ENCODE measurements around the gene LDHAL6A.

Gene LDHAL6A

GRCh38 chr11:18479063-18479462 is 23.4 kb downstream of the LDHAL6A start:
- in situ Hi-C loops (cut with HindIII; ENCODE audit: low pct_ligation_motif_present, low pct_unique_long_range_greater_than_20kb, low sequenced_read_pairs) = no loop called here

GRCh38 chr11:18485913-18486528 is 30.4 kb downstream of the LDHAL6A start:
- in situ Hi-C loops (cut with HindIII; ENCODE audit: low pct_ligation_motif_present, low pct_unique_long_range_greater_than_20kb, low sequenced_read_pairs) = no loop called here
- no peak for DNase-seq

More at GRCh38 chr11:18479063-18479462, 23.4 kb downstream of the LDHAL6A start:
- no peak for DNase-seq

GRCh38 chr11:18490319-18490718 is 34.7 kb downstream of the LDHAL6A start:
- DNase-seq = no peak
- in situ Hi-C loops (cut with HindIII; ENCODE audit: low pct_ligation_motif_present, low pct_unique_long_range_greater_than_20kb, low sequenced_read_pairs) = no loop called here

GRCh38 chr11:18490736-18491485 is 35.3 kb downstream of the LDHAL6A start:
- no peak for DNase-seq
- in situ Hi-C loops (cut with HindIII; ENCODE audit: low pct_ligation_motif_present, low pct_unique_long_range_greater_than_20kb, low sequenced_read_pairs) = no loop called here

- in situ Hi-C loops (cut with HindIII; ENCODE audit: low pct_ligation_motif_present, low pct_unique_long_range_greater_than_20kb, low sequenced_read_pairs) = no loop called here
- DNase-seq = no peak
Observed at GRCh38 chr11:18491924-18492323, 36.3 kb downstream of the LDHAL6A start.

GRCh38 chr11:18492888-18493287 is 37.2 kb downstream of the LDHAL6A start:
- in situ Hi-C loops (cut with HindIII; ENCODE audit: low pct_ligation_motif_present, low pct_unique_long_range_greater_than_20kb, low sequenced_read_pairs) = no loop called here
- DNase-seq = no peak

GRCh38 chr11:18493310-18493709 is 37.7 kb downstream of the LDHAL6A start:
- in situ Hi-C loops (cut with HindIII; ENCODE audit: low pct_ligation_motif_present, low pct_unique_long_range_greater_than_20kb, low sequenced_read_pairs) = no loop called here
- no peak for DNase-seq

GRCh38 chr11:18495271-18495670 is 39.6 kb downstream of the LDHAL6A start:
- in situ Hi-C loops (cut with HindIII; ENCODE audit: low pct_ligation_motif_present, low pct_unique_long_range_greater_than_20kb, low sequenced_read_pairs) = no loop called here
- no peak for DNase-seq

GRCh38 chr11:18495703-18496102 is 40.0 kb downstream of the LDHAL6A start:
- in situ Hi-C loops (cut with HindIII; ENCODE audit: low pct_ligation_motif_present, low pct_unique_long_range_greater_than_20kb, low sequenced_read_pairs) = no loop called here
- no peak for DNase-seq

- DNase-seq = no peak
- in situ Hi-C loops (cut with HindIII; ENCODE audit: low pct_ligation_motif_present, low pct_unique_long_range_greater_than_20kb, low sequenced_read_pairs) = no loop called here
Observed at GRCh38 chr11:18498039-18498438, 42.4 kb downstream of the LDHAL6A start.

- in situ Hi-C loops (cut with HindIII; ENCODE audit: low pct_ligation_motif_present, low pct_unique_long_range_greater_than_20kb, low sequenced_read_pairs) = no loop called here
- DNase-seq = no peak
Observed at GRCh38 chr11:18501629-18502028, 46.0 kb downstream of the LDHAL6A start.

- DNase-seq = no peak
Observed at GRCh38 chr11:18502352-18502751, 46.7 kb downstream of the LDHAL6A start.

GRCh38 chr11:18521122-18521521 is 65.5 kb downstream of the LDHAL6A start:
- in situ Hi-C loops (cut with HindIII; ENCODE audit: low pct_ligation_motif_present, low pct_unique_long_range_greater_than_20kb, low sequenced_read_pairs) = no loop called here
- no peak for DNase-seq

More at GRCh38 chr11:18502352-18502751, 46.7 kb downstream of the LDHAL6A start:
- in situ Hi-C loops (cut with HindIII; ENCODE audit: low pct_ligation_motif_present, low pct_unique_long_range_greater_than_20kb, low sequenced_read_pairs) = no loop called here

- DNase-seq = no peak
- in situ Hi-C loops (cut with HindIII; ENCODE audit: low pct_ligation_motif_present, low pct_unique_long_range_greater_than_20kb, low sequenced_read_pairs) = no loop called here
Observed at GRCh38 chr11:18522388-18522787, 66.7 kb downstream of the LDHAL6A start.

- in situ Hi-C loops (cut with HindIII; ENCODE audit: low pct_ligation_motif_present, low pct_unique_long_range_greater_than_20kb, low sequenced_read_pairs) = no loop called here
Observed at GRCh38 chr11:18523084-18523483, 67.4 kb downstream of the LDHAL6A start.

GRCh38 chr11:18524248-18524647 is 68.6 kb downstream of the LDHAL6A start:
- DNase-seq = no peak
- in situ Hi-C loops (cut with HindIII; ENCODE audit: low pct_ligation_motif_present, low pct_unique_long_range_greater_than_20kb, low sequenced_read_pairs) = no loop called here

More at GRCh38 chr11:18523084-18523483, 67.4 kb downstream of the LDHAL6A start:
- no peak for DNase-seq

GRCh38 chr11:18526130-18526520 is 70.5 kb downstream of the LDHAL6A start:
- in situ Hi-C loops (cut with HindIII; ENCODE audit: low pct_ligation_motif_present, low pct_unique_long_range_greater_than_20kb, low sequenced_read_pairs) = no loop called here
- peak; percentile 24 for DNase-seq

GRCh38 chr11:18526521-18527296 is 71.1 kb downstream of the LDHAL6A start, which contains the start of gene TSG101:
TSS of gene TSG101 (minus strand) at chr11:18526942. CDS start at chr11:18526816, 126 bp downstream.
- peak; percentile 88 for DNase-seq
- in situ Hi-C loops (cut with HindIII; ENCODE audit: low pct_ligation_motif_present, low pct_unique_long_range_greater_than_20kb, low sequenced_read_pairs) = no loop called here

GRCh38 chr11:18527512-18527911 is 71.9 kb downstream of the LDHAL6A start:
- in situ Hi-C loops (cut with HindIII; ENCODE audit: low pct_ligation_motif_present, low pct_unique_long_range_greater_than_20kb, low sequenced_read_pairs) = no loop called here
- peak; percentile 38 for DNase-seq
